GM18861 (cell line): ENCODE measurements around the gene LRRC36.

Experiments used
- ATAC-seq: cut with Tn5 transposase; IDR thresholded peaks from one replicate; pipeline ENCODE4 v1.9.1; 2021; ENCODE audit not compliant: unreplicated experiment

LRRC36 gene, protein sequence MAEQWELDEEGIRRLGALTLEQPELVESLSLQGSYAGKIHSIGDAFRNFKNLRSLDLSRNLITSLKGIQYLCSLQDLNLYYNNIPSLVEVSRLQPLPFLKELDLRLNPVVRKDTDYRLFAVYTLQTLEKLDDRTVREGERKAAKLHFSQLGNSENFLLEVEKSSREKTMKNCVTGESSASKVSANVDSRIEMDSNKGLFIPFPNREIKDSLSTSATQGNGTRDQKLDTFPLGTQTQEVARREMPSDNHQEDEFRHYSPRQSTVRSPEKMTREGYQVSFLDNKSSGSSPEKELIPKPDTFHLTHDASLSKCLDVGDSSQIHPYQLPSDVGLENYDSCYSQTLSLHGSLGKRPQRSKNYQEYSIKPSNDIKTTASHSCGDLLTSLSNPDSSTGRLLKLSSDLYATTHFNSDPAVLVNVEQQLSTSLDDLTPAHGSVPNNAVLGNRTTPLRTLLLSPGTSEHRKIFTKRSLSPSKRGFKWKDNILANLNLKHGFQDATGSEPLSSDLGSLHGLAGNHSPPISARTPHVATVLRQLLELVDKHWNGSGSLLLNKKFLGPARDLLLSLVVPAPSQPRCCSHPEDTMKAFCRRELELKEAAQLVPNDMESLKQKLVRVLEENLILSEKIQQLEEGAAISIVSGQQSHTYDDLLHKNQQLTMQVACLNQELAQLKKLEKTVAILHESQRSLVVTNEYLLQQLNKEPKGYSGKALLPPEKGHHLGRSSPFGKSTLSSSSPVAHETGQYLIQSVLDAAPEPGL

DNA sequence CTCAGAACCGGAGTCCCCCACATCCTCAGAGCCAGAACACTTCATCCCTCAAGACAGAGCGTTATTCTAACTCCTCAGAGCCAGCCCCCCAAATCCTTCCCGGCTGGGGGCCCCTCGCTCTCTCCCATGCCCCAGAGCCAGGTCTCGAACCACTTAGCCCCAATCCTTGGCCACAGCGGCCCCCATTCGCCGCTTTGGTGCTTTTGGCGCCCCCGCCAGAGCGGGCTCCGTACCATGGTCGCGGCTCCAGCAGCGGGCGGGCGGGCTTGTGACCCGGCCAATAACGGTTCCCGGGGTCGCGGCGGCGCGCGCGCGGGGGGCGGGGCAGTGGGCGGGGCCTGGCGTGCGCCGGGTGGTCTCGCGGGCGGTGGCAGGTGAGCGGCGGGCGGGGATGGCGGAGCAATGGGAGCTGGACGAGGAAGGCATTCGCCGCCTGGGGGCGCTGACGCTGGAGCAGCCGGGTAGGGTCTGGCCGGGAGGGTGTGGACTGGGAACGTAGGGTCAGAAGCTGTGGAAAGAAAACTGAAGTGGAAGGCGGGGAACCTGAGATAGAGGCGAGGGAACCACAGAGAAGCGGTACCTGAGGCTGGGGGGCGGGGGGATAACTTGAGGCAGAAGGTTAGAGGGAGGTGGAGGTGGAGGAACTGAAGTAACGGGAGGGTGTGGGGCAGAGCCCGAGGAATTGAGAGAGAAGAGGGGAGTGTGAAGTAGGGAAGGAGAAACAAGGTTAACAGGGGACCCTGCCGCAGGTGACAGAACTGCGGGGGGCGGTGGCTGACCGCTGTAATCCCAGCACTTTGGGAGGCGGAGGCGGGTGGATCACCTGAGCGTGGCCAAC, at the start of gene LRRC36, which contains the start of gene KCTD19:
Gene LRRC36, plus strand, starts transcription at position 344 of the 838 bp plus-strand sequence. Its CDS starts 48 bp downstream, at position 392.
Gene KCTD19, minus strand, starts transcription at position 270 of the 838 bp plus-strand sequence. Its CDS starts 34 bp downstream, at position 236.
- no peak for ATAC-seq

DNA sequence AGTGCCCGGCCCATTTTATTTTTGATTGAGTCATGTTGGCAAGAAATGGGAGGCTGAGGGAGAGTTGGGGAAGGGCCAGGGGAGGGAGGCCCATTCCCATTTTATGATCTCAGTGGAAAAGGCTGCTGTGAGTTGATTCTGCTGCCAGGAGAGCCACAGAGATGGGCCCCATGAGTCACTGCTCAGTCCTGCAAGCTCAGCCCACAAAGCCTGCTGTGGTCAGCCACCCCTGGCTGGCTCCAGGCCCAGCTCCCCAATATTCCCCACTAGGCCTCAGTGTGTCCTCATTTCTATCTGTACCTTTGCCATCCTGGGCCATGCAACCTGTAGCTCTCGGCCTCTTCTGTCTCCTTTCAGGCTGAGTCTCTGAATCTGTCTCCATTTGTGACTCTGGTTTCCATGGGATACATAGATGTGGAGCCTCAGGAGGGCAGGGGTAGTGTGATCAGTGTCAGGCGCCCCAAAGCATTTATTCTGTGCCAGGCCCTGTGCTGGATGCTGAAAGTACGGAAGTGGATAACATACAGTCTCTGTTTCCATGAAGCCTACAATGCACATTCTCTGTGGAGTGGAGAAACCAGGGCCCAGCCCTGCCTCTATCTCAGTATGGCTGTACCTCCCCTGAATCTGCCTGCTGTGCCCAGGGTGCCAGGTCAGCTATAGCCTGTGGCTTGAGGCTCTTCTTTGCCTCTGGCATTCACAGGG, 49.2 kb upstream of the LRRC36 start:
- no peak for ATAC-seq

DNA sequence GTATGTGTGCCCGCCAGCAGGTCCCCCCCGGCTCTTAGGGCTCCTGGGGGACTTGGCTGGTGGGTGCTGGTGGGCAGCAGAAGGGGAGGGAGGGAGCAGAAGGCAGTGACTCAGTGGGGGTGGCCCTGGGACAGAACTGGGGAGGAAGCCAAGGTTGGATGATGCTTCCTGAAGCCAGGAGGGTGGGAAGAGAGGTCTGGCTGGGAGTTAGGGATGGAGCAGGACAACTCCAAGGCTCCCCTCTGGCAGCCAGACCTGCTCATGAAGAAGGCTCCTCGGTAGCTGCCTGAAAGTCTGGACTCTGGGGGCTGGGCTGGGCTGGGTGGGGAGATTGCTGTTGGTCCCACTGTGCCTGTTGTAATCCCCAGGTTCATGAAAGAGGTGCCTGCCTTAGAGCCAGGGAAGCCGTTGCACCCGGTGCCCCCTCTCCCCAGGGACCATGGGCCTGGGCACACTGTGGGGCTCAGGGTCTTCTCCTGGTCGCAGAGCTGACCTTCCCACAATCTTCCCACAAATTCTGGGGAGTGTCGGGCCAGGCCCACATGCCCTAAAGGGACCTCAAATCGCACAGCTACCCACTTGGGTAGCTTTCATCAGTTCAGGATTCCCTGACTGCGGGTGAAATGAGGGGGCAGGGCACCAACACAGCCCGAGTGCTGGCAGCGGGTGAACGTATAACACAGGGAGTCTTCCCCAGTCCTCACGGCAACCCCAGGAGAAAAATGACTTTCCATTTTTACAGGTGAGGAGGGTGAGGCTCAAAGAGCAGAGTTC, 48.4 kb upstream of the LRRC36 start:
- no peak for ATAC-seq

DNA sequence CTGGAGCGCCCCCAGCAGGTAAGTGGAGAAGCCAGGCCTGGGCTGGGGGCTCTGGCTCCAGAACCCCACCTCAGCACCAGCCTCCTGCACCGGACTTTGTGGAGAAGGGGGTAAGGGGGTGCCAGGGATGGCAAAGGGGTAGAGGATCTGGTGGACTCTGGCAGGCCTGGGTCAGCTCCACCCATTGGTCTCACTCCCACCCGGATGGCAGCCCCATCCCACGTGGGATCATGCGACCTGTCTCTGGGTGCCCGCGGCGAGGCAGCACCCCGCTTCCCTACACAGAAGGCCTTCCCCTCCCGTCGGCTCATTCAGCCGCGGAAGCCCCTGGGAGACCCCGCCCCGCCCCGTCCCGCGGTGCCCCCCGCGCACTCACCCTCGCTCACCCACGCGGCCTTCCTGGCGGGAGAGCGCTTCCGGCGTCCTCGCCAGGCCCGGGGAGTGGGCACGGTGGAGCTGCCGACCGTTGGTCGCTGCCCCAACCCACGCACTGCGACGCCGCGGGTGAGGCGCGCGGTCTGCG, 47.8 kb upstream of the LRRC36 start:
- peak; percentile 26 for ATAC-seq

DNA sequence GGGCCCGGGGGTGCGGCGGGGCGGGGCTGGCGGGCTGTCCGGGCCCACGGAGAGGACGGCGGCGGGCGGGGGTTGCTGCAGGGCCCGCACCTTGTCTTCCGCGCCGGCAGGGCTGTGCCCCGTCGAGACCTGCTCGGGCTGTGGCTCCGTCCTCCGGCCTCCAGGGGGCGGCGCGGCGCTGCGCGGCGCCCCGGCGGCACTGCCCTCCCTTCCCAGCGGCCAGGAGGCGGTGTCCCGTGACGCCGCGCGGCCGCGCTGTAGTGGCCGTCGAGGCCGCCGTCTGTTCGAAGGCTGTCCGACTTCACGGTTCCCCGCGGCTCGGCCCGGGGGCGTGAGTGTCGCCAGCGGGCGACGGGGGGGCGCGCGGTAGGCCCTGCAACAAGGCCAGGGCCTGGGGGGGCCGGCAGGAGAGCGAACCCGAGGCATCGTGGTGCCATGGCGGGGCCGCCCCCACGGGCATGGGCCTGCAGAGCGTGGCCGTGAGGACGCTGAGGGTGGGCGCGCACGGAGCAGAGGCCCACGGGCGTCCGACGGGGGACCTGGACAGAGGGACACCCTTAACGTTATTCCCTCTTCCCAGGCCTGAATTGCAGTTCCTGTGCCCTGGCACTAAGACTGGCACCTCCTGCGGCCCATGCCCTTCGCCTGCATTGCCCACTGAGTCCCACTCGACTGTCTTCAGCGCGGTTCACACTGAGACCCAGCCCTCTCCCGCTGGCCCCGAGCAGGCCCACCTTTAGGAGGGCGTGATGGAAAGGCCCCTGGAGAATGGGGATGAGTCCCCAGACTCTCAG, 47.1 kb upstream of the LRRC36 start, which contains the start of gene PLEKHG4:
Gene PLEKHG4, plus strand, starts transcription at position 237 of the 794 bp plus-strand sequence. Its CDS starts 513 bp downstream, at position 750.
- ATAC-seq: peak; percentile 55

DNA sequence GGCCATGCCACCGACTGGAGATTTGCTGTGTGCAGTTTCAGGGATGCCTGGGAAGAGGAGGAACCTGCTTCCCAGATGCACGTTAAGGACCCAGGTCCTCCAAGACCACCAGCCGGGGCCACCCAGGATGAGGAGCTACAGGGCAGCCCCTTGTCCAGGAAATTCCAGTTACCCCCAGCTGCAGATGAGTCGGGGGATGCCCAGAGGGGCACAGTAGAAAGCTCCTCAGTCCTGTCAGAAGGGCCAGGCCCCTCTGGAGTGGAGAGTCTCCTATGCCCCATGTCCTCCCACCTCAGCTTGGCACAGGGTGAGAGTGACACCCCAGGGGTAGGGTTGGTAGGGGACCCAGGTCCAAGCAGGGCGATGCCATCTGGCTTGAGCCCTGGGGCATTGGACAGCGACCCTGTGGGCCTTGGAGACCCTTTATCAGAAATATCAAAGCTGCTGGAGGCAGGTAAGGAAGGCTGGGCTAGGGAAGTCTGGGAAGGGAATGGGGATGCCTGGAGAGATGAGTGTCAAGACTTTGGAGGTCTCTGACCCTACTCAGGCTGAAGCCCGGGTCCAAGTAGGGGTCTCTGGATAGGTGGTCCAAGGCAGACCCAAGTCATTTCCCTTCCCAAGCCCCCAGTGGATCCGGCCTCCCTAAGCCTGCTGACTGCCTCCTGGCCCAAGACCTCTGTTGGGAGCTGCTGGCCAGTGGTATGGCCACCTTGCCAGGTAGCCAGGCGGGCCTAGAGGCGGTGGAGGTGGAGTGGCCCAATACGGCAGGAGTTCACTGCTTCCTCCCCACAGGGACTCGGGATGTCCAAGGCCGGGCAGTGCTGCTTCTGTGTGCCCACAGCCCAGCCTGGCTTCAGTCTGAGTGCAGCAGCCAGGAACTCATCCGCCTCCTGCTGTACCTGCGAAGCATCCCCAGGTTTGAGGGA, 46.3 kb upstream of the LRRC36 start:
- ATAC-seq: no peak

DNA sequence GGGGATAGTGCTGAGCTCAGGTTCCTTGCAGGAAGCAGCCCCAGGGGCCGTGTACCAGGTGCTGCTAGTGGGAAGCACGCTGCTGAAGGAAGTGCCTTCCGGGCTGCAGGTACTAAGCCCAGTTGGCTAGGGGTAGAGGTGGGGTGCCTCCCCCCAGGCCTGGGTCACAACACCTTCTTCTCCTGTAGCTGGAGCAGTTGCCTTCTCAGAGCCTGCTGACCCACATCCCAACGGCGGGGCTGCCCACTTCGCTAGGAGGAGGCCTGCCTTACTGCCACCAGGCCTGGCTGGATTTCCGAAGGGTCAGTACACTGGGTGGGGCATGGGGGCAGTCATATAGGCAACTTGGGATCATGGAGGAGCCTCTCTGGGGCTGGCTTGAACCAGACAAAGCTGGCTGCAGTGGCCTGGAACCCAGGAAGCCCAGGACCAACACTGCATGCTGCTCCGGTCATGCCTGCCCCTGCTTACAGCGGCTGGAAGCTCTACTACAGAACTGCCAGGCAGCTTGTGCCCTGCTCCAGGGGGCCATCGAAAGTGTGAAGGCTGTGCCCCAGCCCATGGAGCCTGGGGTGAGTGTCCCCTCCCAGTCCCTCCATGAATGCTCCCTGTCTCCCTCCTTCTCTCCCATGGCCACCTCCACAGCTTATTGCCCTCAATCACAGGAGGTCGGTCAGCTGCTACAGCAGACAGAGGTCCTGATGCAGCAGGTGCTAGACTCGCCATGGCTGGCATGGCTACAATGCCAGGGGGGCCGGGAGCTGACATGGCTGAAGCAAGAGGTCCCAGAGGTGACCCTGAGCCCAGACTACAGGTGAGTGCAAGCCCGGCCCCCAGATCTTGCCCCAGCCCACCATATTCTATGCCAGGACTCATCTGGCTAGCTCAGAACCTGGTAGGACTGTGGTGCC, 44.8 kb upstream of the LRRC36 start:
- no peak for ATAC-seq

DNA sequence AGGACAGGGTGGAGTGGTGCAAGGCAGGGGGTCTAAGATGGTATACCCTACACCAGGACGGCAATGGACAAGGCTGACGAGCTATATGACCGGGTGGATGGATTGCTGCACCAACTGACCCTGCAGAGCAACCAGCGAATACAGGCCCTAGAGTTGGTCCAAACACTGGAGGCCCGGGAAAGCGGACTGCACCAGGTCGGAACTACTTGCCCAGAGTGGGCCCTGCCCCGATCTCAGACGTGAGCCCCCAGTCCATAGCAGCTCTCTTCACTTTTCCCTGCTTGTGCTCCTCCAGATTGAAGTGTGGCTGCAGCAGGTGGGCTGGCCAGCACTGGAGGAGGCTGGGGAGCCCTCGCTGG, 44.2 kb upstream of the LRRC36 start:
- ATAC-seq: no peak

DNA sequence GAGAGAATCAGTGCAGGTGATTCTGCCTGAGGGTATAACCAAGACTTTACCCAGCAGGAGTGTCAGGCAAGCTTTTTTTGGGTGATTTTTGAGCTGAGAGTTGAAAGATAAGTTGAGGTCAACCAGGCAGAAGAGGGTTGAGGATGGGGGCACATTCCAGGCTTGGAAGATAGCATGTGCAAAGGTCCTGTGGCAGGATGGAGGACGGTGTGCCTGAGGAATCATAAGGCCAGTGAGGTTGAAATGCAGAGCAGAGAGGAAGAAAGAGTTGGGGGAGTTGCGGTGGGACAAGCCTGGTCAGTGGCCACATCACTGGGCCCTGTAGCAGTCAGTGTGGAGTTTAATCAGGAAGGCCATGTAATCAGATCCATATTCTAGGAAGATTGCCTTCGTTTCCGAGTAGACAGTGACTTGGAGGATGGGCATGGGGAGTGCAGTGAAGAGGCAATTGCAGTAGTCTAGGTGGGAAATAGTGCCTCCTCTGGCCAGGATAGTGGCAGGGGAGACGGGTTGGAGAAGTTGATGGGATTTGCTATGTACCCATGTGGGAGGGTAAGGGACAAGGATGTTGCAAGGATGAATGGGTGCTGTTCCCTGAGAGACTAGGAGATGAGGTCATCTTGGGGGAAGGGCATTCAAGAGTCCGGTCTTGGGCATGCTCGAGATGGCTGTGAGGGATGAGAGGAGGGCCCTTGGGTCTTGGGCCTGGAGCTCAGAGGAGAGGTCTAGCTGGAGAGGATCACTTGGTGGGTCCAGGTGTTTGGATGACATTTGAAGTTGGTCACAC, 43.4 kb upstream of the LRRC36 start:
- no peak for ATAC-seq

DNA sequence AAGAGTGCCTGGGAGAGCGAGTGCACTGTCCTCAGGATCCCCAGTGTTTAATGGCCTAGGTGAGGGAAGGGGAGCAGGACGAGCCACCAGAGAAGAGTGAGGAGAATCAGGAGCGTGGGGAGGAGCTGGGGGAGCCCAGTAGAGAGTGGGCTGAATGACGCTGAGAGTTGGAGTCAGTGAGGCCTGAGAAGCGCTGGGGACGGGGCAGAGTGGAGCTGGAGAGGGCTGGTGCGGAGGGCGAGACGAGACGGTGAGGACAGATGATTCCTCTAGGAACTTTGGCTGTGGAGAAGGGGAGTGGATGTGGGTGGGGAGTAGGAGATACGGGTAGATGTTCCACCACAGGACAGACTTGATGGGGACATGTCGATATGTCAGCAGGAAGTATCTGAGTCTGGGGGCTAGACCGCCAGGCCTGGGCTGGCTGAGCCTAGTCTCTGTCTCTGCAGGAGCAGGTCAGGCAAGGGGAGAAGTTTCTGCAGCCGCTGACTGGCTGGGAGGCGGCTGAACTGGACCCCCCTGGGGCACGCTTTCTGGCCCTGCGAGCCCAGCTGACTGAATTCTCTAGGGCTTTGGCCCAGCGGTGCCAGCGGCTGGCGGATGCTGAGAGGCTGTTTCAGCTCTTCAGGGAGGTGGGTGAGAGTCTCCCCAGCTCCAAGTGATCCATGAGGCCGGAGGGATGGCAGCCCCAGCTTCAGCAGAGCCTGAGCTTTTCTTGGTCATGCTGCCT, 42.6 kb upstream of the LRRC36 start:
- no peak for ATAC-seq

DNA sequence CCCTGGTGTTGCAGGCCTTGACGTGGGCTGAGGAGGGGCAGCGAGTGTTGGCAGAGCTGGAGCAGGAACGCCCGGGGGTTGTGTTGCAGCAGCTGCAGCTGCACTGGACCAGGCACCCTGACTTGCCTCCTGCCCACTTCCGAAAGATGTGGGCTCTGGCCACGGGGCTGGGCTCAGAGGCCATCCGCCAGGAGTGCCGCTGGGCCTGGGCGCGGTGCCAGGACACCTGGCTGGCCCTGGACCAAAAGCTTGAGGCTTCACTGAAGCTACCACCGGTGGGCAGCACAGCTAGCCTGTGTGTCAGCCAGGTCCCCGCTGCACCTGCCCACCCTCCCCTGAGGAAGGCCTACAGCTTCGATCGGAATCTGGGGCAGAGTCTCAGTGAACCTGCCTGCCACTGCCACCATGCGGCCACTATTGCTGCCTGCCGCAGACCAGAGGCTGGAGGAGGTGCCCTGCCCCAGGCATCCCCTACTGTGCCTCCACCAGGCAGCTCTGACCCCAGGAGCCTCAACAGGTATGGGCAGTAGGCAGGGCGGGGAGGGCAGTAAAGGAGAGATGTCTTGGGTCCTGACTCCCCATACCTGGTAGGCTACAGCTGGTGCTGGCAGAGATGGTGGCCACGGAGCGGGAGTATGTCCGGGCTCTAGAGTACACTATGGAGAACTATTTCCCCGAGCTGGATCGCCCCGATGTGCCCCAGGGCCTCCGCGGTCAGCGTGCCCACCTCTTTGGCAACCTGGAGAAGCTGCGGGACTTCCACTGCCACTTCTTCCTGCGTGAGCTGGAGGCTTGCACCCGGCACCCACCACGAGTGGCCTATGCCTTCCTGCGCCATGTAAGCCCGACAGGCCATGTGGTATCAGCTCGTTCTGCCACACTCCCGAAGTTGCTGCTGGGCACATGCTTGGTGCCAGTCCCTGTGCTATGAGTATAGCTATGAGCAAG, 41.6 kb upstream of the LRRC36 start:
- no peak for ATAC-seq

DNA sequence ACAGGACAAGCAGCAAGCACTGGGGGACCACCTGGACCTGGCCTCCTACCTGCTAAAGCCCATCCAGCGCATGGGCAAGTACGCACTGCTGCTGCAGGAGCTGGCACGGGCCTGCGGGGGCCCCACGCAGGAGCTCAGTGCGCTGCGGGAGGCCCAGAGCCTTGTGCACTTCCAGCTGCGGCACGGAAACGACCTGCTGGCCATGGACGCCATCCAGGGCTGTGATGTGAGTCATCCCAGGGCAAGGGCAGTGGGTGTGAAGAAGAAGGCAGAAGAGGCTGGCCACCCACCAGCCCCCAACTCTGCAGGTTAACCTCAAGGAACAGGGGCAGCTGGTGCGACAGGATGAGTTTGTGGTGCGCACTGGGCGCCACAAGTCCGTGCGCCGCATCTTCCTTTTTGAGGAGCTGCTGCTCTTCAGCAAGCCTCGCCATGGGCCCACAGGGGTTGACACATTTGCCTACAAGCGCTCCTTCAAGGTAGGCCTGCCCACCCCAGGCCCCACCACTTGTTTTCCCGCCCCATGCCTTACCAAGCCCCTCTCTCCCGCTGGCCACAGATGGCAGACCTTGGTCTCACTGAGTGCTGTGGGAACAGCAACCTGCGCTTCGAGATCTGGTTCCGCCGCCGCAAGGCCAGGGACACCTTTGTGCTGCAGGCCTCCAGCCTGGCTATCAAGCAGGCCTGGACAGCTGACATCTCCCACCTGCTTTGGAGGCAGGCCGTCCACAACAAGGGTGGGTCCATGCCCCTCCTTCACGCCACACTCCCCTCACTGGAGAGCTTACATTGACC, 40.0 kb upstream of the LRRC36 start:
- no peak for ATAC-seq

DNA sequence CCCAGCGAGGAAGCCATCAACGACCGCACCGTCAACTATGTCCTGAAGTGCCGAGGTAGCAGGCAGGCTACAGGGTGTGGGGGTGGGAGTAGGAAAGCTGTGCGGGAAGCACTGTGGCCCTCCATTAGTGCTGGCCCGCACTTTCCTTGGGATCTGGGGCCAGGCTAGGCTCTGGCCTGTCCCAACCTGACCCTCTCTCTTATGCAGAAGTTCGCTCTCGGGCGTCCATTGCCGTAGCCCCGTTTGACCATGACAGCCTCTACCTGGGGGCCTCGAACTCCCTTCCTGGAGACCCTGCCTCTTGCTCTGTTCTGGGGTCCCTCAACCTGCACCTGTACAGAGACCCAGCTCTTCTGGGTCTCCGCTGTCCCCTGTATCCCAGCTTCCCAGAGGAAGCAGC, 38.7 kb upstream of the LRRC36 start:
- no peak for ATAC-seq
